ENCODE data around the gene MMP21. TPM values are rescaled to one million over a fixed set of nuclear protein-coding genes. Genes with fewer than 3 reads are reported as not detected.

Gene MMP21
- total RNA-seq, 1 donor from 2014 or later: not detected

- H3K4me3 Mint-ChIP-seq (ENCODE audit: unreplicated experiment): no peak overlapping the region
- peaks cover 8% of the 10 kb centered on the region for H3K36me3 Mint-ChIP-seq (ENCODE audit: low read depth, unreplicated experiment)
- no peak for DNase-seq (ENCODE audit: low spot score)
- H3K9me3 Mint-ChIP-seq (ENCODE audit: unreplicated experiment): no peaks in the 10 kb centered on the region
- H3K27me3 Mint-ChIP-seq (ENCODE audit: unreplicated experiment): peaks cover 1% of the 10 kb centered on the region
- TF ChIP-seq, protein P1, sequence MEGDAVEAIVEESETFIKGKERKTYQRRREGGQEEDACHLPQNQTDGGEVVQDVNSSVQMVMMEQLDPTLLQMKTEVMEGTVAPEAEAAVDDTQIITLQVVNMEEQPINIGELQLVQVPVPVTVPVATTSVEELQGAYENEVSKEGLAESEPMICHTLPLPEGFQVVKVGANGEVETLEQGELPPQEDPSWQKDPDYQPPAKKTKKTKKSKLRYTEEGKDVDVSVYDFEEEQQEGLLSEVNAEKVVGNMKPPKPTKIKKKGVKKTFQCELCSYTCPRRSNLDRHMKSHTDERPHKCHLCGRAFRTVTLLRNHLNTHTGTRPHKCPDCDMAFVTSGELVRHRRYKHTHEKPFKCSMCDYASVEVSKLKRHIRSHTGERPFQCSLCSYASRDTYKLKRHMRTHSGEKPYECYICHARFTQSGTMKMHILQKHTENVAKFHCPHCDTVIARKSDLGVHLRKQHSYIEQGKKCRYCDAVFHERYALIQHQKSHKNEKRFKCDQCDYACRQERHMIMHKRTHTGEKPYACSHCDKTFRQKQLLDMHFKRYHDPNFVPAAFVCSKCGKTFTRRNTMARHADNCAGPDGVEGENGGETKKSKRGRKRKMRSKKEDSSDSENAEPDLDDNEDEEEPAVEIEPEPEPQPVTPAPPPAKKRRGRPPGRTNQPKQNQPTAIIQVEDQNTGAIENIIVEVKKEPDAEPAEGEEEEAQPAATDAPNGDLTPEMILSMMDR (IDR thresholded peaks at IDR 0.05; ENCODE audit: unreplicated experiment): no peak
- peak overlapping the region; percentile 13 for H3K27ac Mint-ChIP-seq (ENCODE audit: unreplicated experiment)
- peaks cover 9% of the 10 kb centered on the region for H3K4me1 Mint-ChIP-seq (ENCODE audit: unreplicated experiment)
Observed at GRCh38 chr10:125765835-125766234, 9.8 kb downstream of the MMP21 start.

DNA sequence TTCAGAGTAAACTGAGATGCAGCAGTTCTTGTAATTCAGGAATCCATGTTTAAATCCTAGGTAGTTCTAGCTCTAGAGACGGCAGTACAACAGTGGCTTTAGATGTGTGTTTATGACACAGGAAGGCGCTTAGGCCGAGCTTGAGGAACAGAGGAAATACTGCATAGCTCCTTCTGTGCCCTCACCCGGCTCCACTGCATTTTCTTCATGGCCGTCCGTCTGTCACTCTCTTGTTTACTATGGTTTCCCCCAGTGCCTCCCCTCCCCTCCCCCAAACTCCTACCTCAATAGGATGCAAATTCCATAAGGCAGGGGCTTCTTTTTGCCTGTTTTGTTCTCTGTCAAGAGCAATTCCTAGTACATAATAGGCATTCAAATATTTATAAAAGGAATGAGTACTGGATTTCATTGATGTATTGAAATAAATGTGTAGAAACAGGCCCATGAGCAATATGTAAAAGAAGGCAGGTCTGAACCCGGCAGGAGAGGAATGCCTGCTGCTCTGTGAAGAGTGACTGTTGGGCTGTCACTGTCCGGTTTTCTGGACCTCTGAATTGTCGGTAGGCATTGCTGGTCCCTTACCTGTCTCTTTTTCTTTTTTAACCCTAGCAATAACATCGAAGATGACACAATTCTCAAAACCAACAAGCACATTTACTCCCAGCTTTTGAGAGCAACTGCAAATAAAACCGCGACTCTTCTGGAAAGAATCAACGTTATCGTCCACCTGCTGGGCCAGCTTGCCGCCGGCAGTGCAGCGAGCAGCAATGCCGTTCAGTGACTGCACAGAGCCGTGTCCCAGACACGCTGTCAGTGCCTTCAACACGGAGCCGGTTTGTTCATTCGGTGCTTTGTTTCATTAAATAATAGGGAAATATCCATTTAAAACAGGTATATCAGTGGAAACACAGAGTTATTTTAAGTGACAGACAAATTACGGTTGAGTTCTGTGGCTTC is 12.7 kb downstream of the MMP21 start:
- peaks cover under 1% of the 10 kb centered on the region for H3K27me3 Mint-ChIP-seq (ENCODE audit: unreplicated experiment)
- H3K4me1 Mint-ChIP-seq (ENCODE audit: unreplicated experiment): peaks cover 13% of the 10 kb centered on the region
- DNase-seq (ENCODE audit: low spot score): no peak
- peaks cover 8% of the 10 kb centered on the region for H3K36me3 Mint-ChIP-seq (ENCODE audit: low read depth, unreplicated experiment)
- H3K27ac Mint-ChIP-seq (ENCODE audit: unreplicated experiment): peak overlapping the region; percentile 82
- H3K9me3 Mint-ChIP-seq (ENCODE audit: unreplicated experiment): no peaks in the 10 kb centered on the region
- TF ChIP-seq, protein P1 (IDR thresholded peaks at IDR 0.05; ENCODE audit: unreplicated experiment): no peak
- H3K4me3 Mint-ChIP-seq (ENCODE audit: unreplicated experiment): no peak overlapping the region

GRCh38 chr10:125761961-125762360 is 13.7 kb downstream of the MMP21 start:
- Mint-ChIP-seq H3K9me3 (ENCODE audit: unreplicated experiment) (no peaks in the 10 kb centered on the region), H3K36me3 (ENCODE audit: low read depth, unreplicated experiment) (peaks cover 8% of the 10 kb centered on the region), H3K4me3 (ENCODE audit: unreplicated experiment) (no peak overlapping the region), H3K27ac (ENCODE audit: unreplicated experiment) (peak overlapping the region; percentile 67), H3K4me1 (ENCODE audit: unreplicated experiment) (peaks cover 23% of the 10 kb centered on the region), H3K27me3 (ENCODE audit: unreplicated experiment) (no peaks in the 10 kb centered on the region)
- DNase-seq (ENCODE audit: low spot score): no peak
- TF ChIP-seq, protein P1 (IDR thresholded peaks at IDR 0.05; ENCODE audit: unreplicated experiment): no peak

DNA sequence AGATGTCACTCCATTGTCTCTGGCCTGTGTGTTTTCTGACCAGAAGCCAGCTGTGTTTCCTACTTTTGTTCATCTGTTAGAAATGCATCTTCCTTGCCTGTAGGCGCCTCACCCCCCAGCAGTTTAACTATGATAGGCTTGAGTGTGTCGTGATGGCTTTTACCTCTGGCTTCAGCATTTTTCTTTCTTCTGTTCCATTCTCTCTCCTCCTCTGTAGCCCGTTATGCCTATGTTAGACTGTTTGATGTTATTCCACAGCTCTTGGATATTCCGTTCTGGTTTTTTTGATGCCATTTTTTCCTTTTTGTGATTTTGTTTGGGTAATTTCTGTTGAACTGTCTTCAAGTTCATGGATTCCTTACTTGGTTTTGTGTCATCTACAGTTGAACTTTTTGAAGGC is 17.9 kb downstream of the MMP21 start:
- no peak for DNase-seq (ENCODE audit: low spot score)
- peaks cover 38% of the 10 kb centered on the region for H3K4me1 Mint-ChIP-seq (ENCODE audit: unreplicated experiment)
- peaks cover 25% of the 10 kb centered on the region for H3K36me3 Mint-ChIP-seq (ENCODE audit: low read depth, unreplicated experiment)
- peak overlapping the region; percentile 33 for H3K27ac Mint-ChIP-seq (ENCODE audit: unreplicated experiment)
- TF ChIP-seq, protein P1 (IDR thresholded peaks at IDR 0.05; ENCODE audit: unreplicated experiment): no peak
- peak overlapping the region; percentile 6 for H3K4me3 Mint-ChIP-seq (ENCODE audit: unreplicated experiment)
- no peaks in the 10 kb centered on the region for H3K27me3 Mint-ChIP-seq (ENCODE audit: unreplicated experiment)
- H3K9me3 Mint-ChIP-seq (ENCODE audit: unreplicated experiment): no peaks in the 10 kb centered on the region

All from endothelial cell (in vitro differentiated cells).